Keratinocyte (primary cell): ENCODE results near the gene VRK3. TPM values are rescaled to one million over a fixed set of nuclear protein-coding genes. Genes with fewer than 3 reads are reported as not detected.

ENCODE experiments used
- DNase-seq: peaks from one replicate; pipeline ENCODE4 v3.0.0-alpha.2; 2011; ENCODE audit warnings: low read depth, missing footprints, low spot score
- FAIRE-seq: peaks from 2 replicates; lab custom pipeline; 2011; peaks lifted over from hg19 to GRCh38; lab: Jason Lieb, UNC
- H2AFZ ChIP-seq: 2 replicates; pipeline ENCODE4 v1.6.0; 2012; ENCODE audit warnings: low read length, control low read depth, inconsistent platforms; ENCODE audit not compliant: control insufficient read depth
- H3K27ac ChIP-seq: 2 replicates; pipeline ENCODE4 v1.5.1; 2011; ENCODE audit warnings: low read length; ENCODE audit not compliant: control insufficient read depth, insufficient read depth
- H3K27me3 ChIP-seq: 3 replicates; pipeline ENCODE4 v1.6.0; 2011; ENCODE audit warnings: low read length; ENCODE audit not compliant: control insufficient read depth, insufficient read depth; ENCODE audit errors: extremely low read depth
- H3K36me3 ChIP-seq, 2 experiments: 2 replicates in 1 of 2; 3 replicates in 1 of 2; pipeline ENCODE4 v1.5.1; 2011; ENCODE audit warnings: low read length in 2 of 2, mild to moderate bottlenecking in 1 of 2; ENCODE audit not compliant: control insufficient read depth in 2 of 2, insufficient read depth in 2 of 2; ENCODE audit errors: extremely low read depth in 1 of 2
- H3K4me1 ChIP-seq: 3 replicates; pipeline ENCODE4 v1.5.1; 2011; ENCODE audit warnings: low read length; ENCODE audit not compliant: control insufficient read depth, insufficient read depth; ENCODE audit errors: extremely low read depth
- H3K4me2 ChIP-seq: 3 replicates; pipeline ENCODE4 v1.6.0; 2011; ENCODE audit warnings: low read depth, low read length; ENCODE audit not compliant: control insufficient read depth, insufficient read depth; ENCODE audit errors: extremely low read depth
- H3K4me3 ChIP-seq, 3 experiments: fragments of 200-600 bp in 1 of 3; sonication (generic) in 1 of 3; 2 replicates in 2 of 3; 3 replicates in 1 of 3; pipeline ENCODE4 v1.5.1; 2011 to 2016; ENCODE audit warnings: low read length in 3 of 3, mild to moderate bottlenecking in 3 of 3, control low read depth in 2 of 3, inconsistent platforms in 1 of 3, low read depth in 1 of 3, mixed read lengths in 1 of 3, mixed run types in 1 of 3, moderate library complexity in 1 of 3; ENCODE audit not compliant: control insufficient read depth in 2 of 3, insufficient read depth in 2 of 3; ENCODE audit errors: extremely low read depth in 1 of 3
- H3K79me2 ChIP-seq: 2 replicates; pipeline ENCODE4 v1.6.0; 2012; ENCODE audit warnings: low read length; ENCODE audit not compliant: control insufficient read depth, insufficient read depth
- H3K9ac ChIP-seq: 3 replicates; pipeline ENCODE4 v1.6.0; 2011; ENCODE audit warnings: low read length; ENCODE audit not compliant: control insufficient read depth, insufficient read depth; ENCODE audit errors: extremely low read depth
- H3K9me1 ChIP-seq: 3 replicates; pipeline ENCODE4 v1.6.0; 2011; ENCODE audit warnings: low read length; ENCODE audit not compliant: control insufficient read depth, insufficient read depth; ENCODE audit errors: extremely low read depth
- H3K9me3 ChIP-seq: 2 replicates; pipeline ENCODE4 v1.5.1; 2012; ENCODE audit warnings: low read depth, low read length; ENCODE audit not compliant: control insufficient read depth
- H4K20me1 ChIP-seq: 3 replicates; pipeline ENCODE4 v1.6.0; 2011; ENCODE audit warnings: low read length; ENCODE audit not compliant: control insufficient read depth, insufficient read depth; ENCODE audit errors: extremely low read depth
- CTCF ChIP-seq, 3 experiments: IDR thresholded peaks in 1 of 3; conservative IDR thresholded peaks in 1 of 3; optimal IDR thresholded peaks in 1 of 3; 2 replicates in 2 of 3; 3 replicates in 1 of 3; pipeline versions ENCODE3 to v1.5.1; 2011; ENCODE audit warnings: low read length in 3 of 3, mild to moderate bottlenecking in 3 of 3, moderate library complexity in 2 of 3, control low read depth in 1 of 3, inconsistent platforms in 1 of 3; ENCODE audit not compliant: insufficient read depth in 2 of 3; ENCODE audit errors: extremely low read depth in 1 of 3
- EZH2 ChIP-seq: IDR thresholded peaks from one replicate; pipeline ENCODE4 v1.6.1; 2012; ENCODE audit warnings: inconsistent platforms, mild to moderate bottlenecking, low read length, moderate library complexity
- dilution Hi-C: fragments of 300-500 bp; cut with MboI; formaldehyde crosslinking; loops from one replicate; pipeline ENCODE4 v1.7.0; 2020; ENCODE audit warnings: low sequenced_read_pairs; ENCODE audit not compliant: extremely low pct_ligation_motif_present
- polyA plus RNA-seq, 5 experiments: library from polyadenylated mRNA; depleted of rRNA in 3 of 5; stranded (reverse) in 3 of 5; stranded (forward) in 1 of 5; unstranded in 1 of 5; fragments of >200 nt; gene quantifications; 1 replicate in 1 of 5; 2 replicates in 3 of 5; 3 replicates in 1 of 5; pipeline versions ENCODE4 v1.2.1 to v1.2.3, GENCODE V29; 2011 to 2012; ENCODE audit warnings: missing spikeins in 2 of 5, low read depth in 1 of 5, low replicate concordance in 1 of 5

Gene VRK3
- polyA plus RNA-seq, 1 donor (not counting 4 experiments of a cell fraction or from before 2014, with no cell fraction given): 15.6 TPM

GRCh38 chr19:49985871-49986270, 39.3 kb downstream of the VRK3 start:
- dilution Hi-C loops: no loop called here
- H3K4me2 ChIP-seq: no peak overlapping the region
- no peak overlapping the region for H3K4me3 ChIP-seq
- H3K9ac ChIP-seq: no peak overlapping the region
- peaks cover 14% of the 10 kb centered on the region for H4K20me1 ChIP-seq
- H3K27me3 ChIP-seq: no peaks in the 10 kb centered on the region
- H3K4me1 ChIP-seq: no peaks in the 10 kb centered on the region
- H3K9me3 ChIP-seq: no peaks in the 10 kb centered on the region
- TF ChIP-seq EZH2 (no peak), CTCF (optimal IDR thresholded peaks at IDR 0.05 in 1 of 3, IDR thresholded peaks at IDR 0.05 in 1 of 3, conservative IDR thresholded peaks at IDR 0.05 in 1 of 3; ENCODE audit: extremely low read depth in 1 of 3, insufficient read depth in 2 of 3, low read length in 3 of 3) (no peak)
- no peak overlapping the region for H3K27ac ChIP-seq
- FAIRE-seq (no peak), DNase-seq (no peak)
- peaks cover 8 to 17% of the 10 kb centered on the region in 2 experiments for H3K36me3 ChIP-seq
- H3K79me2 ChIP-seq: no peaks in the 10 kb centered on the region
- H3K9me1 ChIP-seq: no peaks in the 10 kb centered on the region
- H2AFZ ChIP-seq: no peak overlapping the region

- H2AFZ ChIP-seq: no peak overlapping the region
- FAIRE-seq (no peak), DNase-seq (no peak)
- H3K36me3 ChIP-seq: peaks cover 8 to 16% of the 10 kb centered on the region in 2 experiments
- TF ChIP-seq CTCF (optimal IDR thresholded peaks at IDR 0.05 in 1 of 3, IDR thresholded peaks at IDR 0.05 in 1 of 3, conservative IDR thresholded peaks at IDR 0.05 in 1 of 3; ENCODE audit: extremely low read depth in 1 of 3, insufficient read depth in 2 of 3, low read length in 3 of 3) (no peak), EZH2 (no peak)
- H3K9me3 ChIP-seq: no peaks in the 10 kb centered on the region
- dilution Hi-C loops: no loop called here
- H3K9ac ChIP-seq: no peak overlapping the region
- no peaks in the 10 kb centered on the region for H3K9me1 ChIP-seq
- no peaks in the 10 kb centered on the region for H3K79me2 ChIP-seq
- no peaks in the 10 kb centered on the region for H3K4me1 ChIP-seq
- peaks cover 14% of the 10 kb centered on the region for H4K20me1 ChIP-seq
- no peak overlapping the region for H3K4me3 ChIP-seq
- no peak overlapping the region for H3K27ac ChIP-seq
- no peaks in the 10 kb centered on the region for H3K27me3 ChIP-seq
- H3K4me2 ChIP-seq: no peak overlapping the region
Observed at GRCh38 chr19:49984491-49984890, 40.7 kb downstream of the VRK3 start.
